OCI-LY7 (cell line): ENCODE data around the gene PHF5A.

ENCODE experiments used
- CTCF ChIP-seq: fragments of 200-600 bp; sonication (generic); conservative IDR thresholded peaks from 2 replicates; pipeline ENCODE4 v1.5.1; 2014; ENCODE audit warnings: mild to moderate bottlenecking, antibody characterized with exemption, low read length, moderate library complexity, mixed read lengths
- EZH2phosphoT487 ChIP-seq: fragments of 200-600 bp; sonication (generic); IDR thresholded peaks from 2 replicates; pipeline ENCODE4 v1.6.1; 2018; ENCODE audit warnings: low read depth, borderline replicate concordance, mild to moderate bottlenecking, mixed run types, antibody characterized with exemption, low read length, moderate library complexity, mixed read lengths

- TF ChIP-seq CTCF: no peak
- TF ChIP-seq EZH2phosphoT487: no peak
These were observed 31.8 kb upstream of the PHF5A start for GRCh38 chr22:41500303-41500702.
